HG03342 (cell line): ENCODE data around the gene MGAT5B.

ENCODE experiments used
- ATAC-seq: cut with Tn5 transposase; IDR thresholded peaks from one replicate; pipeline ENCODE4 v1.9.1; 2021; ENCODE audit warnings: mild to moderate bottlenecking, moderate library complexity; ENCODE audit not compliant: unreplicated experiment

The MGAT5B gene

DNA sequence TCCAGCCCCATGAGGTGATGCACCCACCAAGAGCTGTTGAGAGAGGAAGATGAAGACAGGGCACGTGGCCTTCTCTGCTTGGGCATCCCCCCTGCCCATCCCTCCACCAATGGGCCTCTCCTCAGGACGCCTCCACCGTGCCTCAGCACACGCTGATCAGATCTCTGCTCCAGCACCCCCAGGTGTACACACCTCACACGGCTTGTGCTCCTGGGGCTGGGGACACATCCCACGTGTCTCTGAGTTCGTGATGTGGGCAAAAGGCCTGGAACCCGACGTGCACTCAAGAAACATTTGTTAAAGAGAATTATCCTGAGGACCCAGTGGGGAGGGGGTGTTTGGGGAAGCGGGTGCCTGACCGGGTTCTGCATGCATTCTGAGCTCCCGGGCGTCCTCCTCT is 55.3 kb downstream of the MGAT5B start:
- no peak for ATAC-seq

DNA sequence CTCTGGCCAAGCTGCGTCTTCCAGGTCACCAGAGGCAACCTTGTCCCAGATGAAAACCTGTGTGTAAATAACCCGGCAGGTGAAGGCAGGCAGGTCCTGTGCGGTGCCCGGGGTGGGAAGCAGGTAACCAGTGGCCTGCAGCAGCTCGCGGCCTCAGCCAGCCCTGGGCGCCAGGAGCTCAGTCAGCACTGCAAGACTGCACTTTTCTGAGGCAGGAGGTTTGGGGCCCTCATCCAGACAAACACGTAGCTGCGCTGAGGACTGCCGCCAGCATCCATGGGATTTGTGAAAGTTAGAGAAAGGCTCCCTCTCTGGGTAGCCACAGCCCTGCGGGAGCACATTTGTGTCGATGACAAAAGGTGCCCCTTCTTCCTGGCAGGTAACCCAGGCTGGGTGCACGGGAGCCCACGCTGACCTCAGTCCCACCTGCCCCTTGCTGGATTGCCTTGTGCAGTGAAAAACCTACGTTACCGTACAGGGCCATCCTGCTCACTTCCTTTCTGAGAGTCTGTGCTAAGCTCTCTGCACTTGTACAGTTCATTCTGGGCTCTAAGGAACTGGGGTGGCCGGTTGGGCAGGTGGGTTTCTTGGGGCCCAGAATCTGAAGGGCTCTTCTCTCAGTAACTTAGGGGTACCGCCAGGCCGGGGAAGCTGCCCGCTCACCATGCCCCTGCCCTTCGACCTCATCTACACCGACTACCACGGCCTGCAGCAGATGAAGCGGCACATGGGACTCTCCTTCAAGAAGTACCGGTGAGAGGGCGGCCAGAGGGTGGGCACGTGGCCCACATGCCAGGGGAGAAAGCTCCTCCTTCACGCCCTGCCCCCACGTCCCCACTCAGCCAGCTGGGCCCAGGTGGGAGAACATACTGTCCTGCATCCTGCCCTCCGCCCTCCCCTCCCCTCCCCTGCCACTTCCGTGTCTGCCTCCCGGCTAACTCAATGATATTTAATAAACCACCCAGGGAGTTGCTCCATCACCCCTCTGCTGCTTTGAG is 56.4 kb downstream of the MGAT5B start:
- ATAC-seq = no peak

DNA sequence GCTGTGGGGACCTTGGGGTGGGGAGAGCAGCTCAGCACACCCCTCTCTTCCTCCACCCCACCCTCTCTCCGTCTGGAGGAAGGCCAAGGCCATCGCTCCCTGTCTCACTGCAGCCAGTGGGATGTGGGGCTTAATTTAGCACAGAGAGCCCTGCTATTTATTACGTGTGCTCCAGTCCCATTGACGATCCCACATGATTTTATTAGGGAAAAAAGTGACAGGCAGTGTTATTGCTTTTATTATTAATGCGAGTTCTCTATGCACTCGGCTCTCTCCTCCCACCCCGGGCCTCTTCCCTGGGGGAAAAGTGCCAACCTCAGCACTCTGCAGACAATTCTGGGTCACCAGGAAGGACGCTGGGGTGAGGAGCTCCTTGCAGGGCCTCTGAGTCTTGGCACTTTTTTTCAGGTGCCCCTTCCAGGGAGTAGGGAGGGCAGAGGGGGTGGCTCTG is 57.3 kb downstream of the MGAT5B start:
- ATAC-seq = no peak

DNA sequence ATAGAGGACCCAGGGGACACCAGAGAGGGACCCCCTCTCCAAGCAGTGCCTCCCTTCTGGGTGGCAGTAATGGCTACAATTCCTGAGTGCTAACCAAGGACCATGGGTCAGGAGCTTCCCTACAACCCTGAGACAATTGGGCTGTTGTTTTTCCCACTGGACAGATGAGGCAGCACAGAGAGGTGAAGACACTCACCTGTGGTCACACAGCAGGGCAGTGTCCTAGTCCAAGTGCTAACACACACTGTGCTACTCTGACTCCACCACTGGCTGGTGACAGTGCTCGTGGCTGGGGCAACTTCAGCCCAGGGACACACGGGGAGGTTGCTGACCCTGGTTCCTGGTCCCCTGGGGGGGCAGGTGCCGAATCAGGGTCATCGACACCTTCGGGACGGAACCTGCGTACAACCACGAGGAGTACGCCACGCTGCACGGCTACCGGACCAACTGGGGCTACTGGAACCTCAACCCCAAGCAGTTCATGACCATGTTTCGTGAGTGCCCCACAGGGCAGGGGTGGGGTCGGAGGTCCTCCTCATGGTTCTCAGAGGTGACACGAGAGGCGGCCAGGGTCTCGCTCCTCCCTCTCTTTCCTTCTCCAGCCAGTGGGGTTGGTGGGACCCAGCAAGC is 58.1 kb downstream of the MGAT5B start:
- no peak for ATAC-seq

DNA sequence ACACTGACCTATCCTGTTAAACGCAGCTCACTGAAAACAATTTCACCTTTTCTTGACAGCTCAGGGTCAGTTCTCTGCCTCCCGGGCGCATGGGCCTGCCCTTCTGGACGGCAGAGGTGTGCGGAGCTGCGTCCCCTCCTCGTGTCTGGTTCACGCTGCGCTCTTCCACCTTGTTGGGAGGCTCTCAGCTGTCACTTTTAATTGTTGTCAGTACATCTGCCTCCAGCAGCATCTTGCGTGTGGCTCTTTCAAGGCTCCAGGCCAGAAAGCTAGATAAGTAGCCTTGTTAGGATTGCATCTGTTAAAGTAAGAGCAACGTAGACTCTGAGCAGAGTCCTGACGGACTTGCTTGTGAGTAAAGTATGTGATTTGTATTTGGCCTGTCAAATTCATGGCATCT is 59.4 kb downstream of the MGAT5B start:
- ATAC-seq = no peak

DNA sequence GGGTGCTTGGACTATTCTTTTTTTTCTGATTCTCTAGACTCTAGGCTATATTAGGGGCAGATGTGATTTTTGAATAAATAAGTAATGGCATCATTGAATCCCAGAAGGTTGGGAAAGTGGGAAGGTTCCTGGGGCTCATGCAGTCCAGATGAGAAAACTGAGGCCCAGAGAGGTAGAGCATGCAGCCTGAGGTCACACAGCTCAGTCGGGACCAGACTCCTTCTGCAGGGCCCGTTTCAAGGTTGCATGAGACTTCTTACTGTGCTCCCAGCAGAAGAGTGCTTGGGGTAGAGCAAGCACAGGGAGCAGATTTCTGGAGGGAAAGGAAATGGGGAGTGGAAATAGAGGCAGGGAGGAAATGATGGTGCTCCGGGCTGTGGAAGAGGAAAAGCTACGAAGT is 59.8 kb downstream of the MGAT5B start:
- ATAC-seq = no peak

DNA sequence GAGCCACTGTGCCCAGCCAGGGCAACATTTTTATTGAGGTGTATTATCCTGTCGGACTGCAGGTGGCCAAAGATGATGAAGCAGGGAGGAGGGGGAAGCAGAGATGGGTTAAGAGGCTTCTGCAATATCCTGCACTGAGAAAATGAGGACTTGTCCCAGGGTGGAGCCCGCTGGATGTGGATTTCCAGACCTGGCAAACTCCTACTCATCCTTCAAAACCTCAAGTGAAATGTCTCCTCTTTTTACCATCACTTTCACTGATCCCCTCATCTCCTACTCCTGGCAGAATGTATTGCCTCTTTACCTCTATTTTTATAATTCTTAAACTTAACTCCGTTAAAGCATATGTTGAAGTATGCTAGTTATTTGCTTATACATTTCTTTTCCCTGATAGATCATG is 60.9 kb downstream of the MGAT5B start:
- no peak for ATAC-seq

DNA sequence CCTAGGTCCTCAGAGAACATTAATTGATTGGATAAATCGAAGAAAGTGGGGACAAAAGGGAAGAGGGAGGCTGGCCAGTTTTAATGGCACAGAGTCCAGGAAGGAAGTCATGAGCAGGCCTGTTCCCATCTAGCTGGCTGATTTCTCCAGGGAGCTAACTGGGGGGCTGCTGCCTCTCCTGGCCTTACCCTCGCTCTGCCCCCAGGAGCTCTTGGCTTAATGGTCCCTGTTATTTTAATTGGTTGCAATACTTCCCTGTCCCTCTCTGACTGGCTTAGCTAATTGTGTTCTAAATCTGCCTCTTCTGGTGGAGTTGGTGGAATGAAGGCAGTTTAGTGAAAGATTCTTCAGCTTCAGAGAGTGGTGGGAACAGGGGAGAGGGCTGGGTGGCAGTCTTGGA is 61.4 kb downstream of the MGAT5B start:
- no peak for ATAC-seq

DNA sequence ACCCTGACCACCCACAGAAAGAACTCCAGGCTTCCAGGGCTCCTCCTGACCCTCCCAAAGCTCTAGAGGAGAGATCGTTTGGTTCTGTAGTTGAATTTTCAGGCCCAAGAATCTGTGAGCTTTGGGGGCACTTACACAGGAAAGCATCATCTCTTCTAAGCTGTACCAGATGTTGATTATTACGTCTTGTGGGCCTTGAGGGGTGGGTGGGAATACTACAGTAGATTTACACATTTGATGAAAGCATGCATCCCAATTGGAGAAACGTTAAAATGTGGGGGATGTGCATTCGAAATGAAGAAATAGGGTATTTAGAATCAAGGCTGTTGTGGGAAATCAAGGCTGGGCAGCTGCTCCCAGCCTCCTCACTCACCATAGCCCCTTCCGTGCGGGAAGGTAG is 61.9 kb downstream of the MGAT5B start:
- no peak for ATAC-seq

DNA sequence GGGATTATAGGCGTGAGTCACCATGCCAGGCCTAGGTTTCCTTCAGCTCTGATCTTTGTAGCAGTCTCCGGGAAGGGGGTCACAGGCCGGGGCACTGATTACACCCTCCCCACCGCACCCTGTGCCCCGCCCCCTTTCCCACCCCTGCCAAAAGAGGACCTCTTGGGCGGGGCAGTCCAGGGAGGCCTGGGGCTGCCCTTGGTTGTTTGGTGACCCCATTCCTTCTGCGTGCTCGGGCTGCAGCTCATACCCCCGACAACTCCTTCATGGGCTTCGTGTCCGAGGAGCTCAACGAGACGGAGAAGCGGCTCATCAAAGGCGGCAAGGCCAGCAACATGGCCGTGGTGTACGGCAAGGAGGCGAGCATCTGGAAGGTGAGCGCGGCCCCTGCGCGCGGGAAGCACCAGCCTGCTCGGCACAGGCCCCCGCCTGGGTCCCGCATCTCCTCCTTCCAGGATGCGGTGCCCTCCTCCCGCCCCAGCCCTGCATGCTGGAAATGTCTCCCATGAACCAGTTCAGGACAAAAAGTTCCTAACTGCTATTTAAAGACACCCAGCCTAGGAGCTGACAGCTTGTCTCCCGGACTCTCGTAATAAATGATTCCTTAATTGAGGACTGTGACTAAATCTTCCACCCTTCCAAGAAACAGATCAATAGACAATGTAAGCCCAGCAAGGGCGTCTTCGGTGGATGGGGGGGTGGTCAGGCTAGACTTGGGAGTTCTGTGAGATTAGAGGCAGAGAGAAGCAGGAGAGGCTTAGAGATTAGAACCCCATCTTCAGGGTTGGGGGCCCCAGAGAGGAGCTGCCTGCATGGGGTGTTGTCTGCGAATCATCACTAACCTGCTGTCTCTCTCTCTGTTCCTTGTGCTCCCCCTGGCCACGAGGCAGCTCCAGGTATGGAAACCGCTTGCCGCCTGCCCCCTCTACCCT is 64.5 kb downstream of the MGAT5B start:
- ATAC-seq = no peak

DNA sequence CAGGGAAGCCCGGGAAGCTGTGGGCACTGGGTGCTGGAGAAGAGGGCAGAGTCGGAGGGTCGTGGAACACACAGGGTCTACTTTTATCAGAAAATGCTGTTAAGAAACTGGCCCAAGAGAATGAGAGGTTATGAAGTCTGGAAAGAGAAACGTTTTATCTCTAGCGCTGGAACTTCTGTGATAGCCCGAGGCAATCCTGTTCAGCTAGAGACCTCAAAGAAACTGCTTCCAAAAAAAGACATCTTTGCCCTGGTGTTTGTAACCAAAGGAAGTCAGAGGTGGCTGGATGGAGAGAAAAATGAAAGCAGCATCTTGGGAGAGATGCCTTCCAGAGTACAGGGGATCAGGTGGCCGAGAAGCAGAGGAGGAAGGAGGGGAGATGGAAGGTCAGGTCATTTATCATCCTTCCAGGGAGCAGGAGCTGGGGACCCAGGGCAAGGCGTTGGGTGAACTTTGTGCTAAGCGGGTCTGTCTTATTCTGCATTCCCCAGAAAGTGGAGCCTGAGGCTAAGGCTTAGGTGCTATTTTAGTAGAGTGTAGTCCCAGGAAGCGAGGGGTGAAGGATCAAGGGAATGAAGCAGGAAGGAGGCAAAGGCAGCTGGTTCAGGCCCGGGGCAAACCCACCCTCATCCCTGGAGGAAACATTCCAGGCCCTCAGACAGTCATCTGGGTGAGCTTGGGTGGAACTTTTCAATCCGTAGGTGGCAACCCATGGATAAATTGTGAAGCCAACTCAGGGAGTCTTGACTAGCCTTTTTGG is 66.5 kb downstream of the MGAT5B start:
- ATAC-seq = no peak

DNA sequence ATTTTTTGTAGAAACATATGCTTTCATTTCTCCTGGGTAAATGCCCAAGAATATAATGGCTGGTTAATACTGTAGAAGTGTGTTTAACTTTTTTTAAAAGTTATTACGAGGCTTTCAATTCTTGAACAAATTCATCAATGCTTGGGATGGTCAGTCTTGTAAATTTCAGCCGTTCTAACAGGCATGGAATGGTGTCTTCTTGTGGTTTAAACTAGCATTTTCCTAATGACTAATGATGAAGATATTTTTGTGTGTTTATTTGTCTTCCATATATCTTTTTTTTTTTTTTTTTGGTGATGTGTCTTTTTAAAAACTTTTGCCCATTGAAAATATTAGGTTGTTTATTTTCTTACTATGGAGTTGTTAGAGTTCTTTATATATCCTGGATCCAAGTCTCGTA is 67.1 kb downstream of the MGAT5B start:
- no peak for ATAC-seq

DNA sequence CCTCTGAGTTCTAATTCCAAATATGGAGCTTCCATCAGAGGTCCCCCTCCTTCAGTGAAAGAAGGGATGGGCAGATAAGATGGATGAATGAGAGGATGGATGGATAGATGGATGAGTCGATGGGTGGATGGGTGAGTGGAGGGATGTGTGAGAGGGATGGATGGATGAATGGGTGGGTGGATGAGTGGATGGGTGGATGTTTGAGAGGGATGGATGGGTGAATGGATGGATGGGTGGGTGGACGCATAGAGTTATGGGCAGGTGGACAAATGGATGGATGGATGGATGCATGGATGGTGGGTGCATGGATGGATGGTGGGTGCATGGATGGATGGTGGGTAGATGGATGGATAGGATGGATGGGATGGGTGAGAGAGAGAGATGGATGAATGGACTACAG is 69.0 kb downstream of the MGAT5B start:
- ATAC-seq = no peak

DNA sequence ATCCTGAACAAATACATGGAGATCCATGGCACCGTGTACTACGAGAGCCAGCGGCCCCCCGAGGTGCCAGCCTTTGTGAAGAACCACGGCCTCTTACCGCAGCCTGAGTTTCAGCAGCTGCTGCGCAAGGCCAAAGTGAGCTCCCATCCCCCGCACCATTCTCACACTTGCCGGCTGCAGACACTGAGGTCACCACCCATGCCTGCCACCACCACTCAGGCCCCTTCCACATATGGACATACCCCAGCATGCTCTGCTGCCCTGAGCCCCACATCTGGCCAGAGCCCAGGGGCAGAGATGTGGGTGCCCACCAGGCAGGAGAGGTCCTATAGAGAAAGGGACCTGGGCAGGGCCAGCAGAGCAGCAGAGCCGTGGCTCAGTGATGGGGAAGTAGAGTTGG is 69.8 kb downstream of the MGAT5B start:
- ATAC-seq = no peak

DNA sequence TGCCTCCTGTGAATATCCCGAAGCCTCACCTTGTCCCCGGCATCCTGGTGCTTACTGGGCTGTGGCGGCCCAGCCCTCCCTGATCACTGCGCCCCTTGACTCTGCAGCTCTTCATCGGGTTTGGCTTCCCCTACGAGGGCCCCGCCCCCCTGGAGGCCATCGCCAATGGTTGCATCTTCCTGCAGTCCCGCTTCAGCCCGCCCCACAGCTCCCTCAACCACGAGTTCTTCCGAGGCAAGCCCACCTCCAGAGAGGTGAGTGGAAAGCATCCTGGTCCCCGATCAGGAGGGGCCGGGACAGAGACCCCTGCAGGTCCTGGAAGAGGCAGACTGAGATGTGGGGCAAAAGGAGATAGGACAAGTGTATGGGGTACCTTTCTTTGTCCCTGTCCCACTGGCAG is 72.1 kb downstream of the MGAT5B start:
- no peak for ATAC-seq

DNA sequence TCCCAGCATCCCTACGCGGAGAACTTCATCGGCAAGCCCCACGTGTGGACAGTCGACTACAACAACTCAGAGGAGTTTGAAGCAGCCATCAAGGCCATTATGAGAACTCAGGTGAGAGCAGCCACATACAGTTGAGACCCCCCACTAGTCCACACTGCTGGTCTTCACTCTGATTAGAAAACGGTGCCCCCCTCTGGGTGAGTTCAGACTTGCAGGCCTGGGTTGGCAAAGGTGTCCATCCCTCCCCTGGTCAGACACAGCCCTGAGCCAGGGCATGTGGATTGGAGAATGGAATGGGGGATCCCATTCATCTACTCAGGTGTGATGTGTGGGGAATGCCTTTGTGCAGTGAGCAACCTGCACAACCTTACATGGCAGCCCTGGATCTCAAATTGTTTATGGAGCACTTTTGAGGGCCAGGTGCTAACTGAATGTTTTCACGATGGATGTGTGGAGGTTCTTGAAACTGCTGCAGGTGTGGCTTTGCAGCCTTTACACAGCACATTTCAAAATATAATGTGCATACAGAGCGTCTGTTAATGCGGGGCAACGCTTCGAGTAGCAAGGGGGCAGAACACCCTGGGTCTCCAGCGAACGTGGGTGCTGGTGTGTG is 72.6 kb downstream of the MGAT5B start:
- ATAC-seq = no peak

DNA sequence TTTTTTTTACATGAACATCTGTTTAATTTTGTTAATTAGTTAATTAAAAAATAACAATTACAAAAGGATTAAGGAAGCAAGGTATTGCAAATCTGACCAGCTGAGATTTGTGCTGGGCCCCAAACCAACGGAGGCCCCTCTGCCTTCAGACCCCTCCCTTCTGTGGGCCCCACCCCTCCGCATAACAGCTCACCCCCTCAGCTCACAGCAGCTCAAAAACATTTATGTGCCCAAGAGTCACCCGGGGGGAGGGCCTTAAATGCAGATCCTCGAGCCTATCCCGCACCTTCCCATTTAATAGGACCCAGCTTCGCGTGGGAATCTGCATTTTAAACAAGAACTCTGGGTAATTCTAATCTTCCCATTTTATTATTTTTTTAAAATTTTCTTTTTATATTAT is 75.0 kb downstream of the MGAT5B start:
- ATAC-seq = no peak

DNA sequence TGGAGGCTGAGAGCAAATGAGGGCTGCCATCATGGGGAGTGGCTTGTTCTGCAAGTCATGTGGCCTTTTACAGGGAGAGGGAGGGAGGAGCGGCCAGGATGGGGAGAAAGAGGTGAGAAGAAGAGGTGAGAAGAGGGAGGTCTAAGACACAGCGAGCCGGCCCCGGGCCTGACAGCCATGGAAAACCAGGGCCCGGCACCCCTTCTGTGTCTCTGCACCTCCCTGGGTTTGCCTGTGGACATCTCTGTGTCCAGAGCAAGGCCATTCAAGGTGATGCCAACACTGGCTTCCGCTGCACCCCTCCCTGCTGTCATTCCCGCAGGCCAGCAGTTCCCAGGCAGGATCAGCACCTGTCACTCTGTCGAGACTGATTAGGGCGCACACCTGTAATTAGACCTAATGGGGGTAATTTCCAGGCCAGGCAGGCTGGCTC is 75.6 kb downstream of the MGAT5B start:
- no peak for ATAC-seq

DNA sequence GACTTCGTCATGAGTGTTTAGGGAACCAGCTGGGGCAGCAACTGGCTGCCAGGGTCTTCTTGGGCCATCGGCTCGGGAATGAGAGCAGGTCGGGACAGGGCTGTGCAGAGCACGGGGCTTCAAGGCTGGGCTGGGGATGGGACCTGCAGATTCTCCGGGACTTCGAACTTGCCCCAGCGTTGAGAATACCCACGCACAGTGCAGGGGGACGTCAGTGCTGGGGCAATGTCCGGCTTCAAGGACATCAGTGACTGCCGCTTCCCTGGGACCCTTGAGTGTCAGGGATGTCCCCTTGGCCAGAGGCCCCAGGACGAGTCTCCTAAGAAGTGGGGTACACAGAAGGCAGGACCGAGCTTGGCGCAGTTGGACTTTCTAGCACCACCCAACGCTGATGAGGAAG is 76.3 kb downstream of the MGAT5B start:
- no peak for ATAC-seq
